RPMI7951 (cell line): ENCODE results near the gene ACSBG1. TPM values are rescaled to one million over a fixed set of nuclear protein-coding genes. Genes with fewer than 3 reads are reported as not detected.

ENCODE experiments used
- DNase-seq: peaks from one replicate; pipeline ENCODE4 v3.0.0-alpha.2; 2012; ENCODE audit warnings: low read depth
- total RNA-seq: library from RNA; depleted of rRNA; stranded (reverse); fragments of >200 nt; shearing (Covaris generic); gene quantifications from 2 replicates; pipeline ENCODE4 v1.2.3, GENCODE V29; 2014; rRNA removed

Gene ACSBG1
- total RNA-seq, 1 experiment from 2014 or later, result 0.24 TPM

DNA sequence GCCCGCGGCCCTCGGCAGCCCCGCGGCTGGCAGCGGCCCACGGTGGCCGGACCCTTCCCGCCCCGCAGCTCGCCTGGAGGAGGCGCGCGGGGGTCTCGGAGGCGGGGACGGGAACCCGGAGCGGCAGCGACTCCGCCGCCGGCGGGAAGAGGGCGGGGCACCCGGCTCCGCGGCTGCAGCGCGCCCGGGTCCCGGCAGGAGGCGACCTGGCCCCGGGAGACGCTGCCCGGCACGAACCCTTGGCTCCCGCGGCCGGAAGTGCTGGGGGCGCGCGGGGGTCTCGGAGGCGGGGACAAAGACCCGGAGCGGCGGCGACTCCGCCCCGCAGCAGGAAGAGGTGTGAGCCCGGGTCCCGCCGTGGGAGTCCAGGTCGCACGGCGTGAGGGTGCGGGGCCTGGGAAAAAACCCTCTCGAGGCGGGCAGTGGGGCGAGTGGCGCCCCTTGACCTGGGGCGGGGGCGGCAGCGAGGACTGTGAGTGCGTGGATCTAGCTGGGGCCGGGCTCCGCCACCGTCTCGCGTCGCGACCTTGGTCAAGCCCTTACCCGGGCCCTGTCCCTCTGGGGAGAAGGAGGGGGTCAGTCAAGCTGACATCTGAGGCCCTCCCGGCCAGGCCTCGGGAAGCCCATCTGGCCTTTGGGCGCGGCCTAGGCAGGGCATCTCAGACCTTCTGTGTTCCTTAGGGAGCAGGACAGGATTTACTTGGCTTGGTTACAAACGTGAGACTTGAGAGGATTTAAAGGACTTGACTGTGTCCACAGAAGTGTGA lies 102.9 kb downstream of the ACSBG1 start, which contains the start of gene CIB2:
TSS of gene CIB2 (minus strand) at position 151 of the 767 bp plus-strand sequence. CDS start 230 bp downstream, outside the sequence.
- peak; percentile 63 for DNase-seq

DNA sequence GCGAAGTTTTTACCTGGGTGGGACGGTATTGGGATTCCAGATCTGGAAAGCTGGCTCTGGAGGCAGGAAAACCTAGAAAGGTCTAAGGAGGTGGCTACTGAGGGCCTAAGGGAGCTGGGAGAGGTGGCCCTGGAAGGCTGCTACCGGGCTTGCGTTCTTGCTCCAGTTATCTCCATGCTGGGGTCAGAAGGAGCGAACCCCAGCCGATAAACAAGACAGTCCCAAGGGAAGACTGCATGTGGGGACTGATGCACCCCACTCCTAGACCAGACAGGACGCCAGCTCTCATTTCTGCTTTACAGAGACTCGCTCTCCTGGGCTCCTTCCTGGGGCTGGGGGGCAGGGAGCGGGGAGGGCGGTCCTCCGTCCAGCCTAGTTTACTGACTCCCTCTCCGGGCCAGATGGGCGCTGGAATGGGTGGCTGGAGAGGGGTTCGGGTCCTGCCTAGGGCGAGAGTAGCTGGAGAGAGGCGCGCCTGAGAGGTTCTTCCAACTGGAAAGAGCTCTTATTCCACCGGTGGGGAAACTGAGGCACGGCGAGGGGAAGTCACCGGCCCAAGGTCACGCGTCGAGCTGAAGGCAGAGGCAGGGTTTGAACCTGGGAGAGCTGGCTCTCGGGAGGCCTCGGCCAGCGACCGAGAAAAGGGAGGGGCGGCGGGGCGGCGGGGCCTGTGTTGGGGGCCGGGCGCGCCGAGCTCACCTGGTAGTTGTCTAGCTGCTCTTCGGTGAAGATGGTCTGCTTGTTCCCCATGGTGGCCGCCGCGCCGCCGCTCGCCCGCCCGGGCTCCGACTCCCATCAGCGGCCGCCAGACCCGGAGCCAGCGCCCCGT lies 103.7 kb downstream of the ACSBG1 start:
- no peak for DNase-seq

DNA sequence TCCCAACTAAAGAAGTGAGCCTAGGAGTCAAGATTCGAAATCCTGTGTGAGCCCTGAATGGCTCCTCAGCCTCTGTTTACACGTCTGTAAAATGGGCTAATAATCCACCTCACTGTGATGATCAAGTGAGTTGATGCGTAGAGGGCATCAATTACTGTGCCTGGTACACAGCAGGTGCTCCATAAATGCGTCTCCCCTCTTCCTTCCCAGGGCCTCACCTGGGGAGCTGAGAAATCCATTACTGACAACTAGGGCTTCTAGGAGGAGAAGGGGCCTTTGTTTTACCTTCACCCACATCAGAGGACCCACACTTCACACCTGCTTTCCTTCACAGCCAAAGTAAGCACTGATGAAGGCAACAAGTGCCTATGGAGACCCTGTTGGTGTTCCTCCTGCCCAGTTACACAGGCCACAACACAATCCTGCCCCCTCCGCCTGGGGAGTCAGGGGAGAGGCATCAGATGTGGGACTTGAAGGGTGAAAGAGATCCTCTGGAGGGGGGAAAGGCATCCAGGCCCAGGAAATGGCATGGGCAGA lies 104.5 kb downstream of the ACSBG1 start:
- no peak for DNase-seq

DNA sequence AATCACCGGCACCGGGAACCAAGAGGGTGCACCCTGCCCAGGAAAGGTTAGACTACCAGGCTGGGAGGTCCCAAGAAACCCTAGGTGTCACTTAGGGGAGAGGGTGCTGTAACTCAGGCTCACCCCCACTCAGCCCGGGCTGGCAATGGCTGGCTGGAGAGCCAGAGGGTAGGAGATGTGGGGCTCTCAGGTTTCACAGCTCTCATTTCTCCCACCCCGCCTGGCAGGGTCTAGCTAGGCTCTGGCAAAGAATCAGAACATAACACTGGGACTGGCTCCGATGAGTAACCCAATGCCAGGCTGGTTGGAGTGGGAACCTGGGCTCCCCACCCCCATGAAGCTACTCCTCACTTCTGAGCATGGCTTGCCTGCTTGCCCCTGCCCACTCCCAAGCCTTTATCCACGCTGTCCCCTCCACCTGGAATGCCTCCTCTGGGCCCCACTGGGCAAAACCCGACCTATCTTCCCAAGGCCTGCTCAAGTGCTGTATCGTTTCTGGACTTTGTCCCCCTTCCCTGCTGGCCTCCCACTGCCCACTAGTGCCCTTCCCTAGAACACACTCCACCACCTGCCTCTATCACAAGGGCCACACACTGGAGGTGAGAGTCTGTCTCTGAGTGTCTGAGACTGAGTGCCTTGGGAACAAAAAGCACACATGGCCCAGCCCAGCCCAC lies 105.2 kb downstream of the ACSBG1 start:
- DNase-seq, result no peak

DNA sequence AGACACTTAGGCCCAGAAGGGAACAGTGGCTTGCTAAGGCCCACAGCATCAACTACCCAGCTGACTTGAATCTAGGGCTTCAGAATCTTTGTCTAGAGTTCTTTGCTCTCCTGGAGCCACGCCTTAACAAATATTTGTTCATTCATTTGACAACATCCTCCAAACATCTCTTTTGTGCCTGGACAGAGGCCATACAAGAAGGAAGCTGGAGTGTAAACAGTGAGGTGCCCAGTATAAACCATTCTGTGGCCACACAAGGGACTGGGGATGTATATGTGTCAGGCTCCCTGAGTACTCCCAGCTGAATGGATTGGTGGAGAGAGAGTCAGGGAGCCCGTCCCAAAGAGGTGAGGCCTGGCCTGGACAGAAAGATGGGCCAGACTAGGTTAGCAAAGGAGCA lies 106.5 kb downstream of the ACSBG1 start:
- no peak for DNase-seq

DNA sequence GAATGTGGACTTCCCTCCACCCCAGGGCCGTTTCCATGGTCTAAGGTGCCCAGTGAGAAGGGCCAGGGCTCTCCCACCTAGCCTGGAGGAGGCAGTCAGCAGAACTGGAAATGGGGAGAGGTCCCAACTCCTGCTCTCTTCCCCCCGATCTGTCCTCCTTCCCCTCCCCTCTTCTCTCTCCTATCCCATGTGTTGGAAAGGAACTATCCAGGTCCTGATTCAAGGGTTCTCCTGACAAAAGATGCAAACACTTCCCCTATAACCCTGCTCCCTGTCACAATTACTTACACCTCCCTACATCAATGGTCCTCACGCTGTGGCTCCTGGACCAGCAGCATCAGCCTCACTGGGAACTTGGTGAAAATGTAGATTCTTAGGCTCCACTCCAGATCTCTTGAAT lies 109.1 kb downstream of the ACSBG1 start:
- no peak for DNase-seq

DNA sequence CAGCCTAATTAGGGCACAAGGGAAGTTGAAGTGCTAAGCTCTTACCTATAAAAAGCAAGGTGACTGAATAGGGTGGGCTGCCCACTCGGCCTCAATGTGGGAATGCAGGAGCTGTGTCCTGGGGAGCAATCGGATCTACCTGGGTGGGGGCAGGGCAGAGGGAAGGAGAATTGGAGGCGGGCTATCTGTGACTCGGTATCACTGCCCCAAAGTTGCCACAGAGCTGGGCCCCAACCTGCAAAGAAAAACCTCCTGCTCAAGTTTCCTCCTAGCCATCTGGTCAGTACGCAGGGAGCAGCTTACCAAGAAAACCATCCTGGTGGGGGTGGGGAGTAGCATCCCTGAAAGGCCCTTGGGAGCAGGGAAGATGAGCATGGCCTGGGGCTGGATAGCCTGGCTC lies 113.8 kb downstream of the ACSBG1 start:
- no peak for DNase-seq

Other genes with a start within 250 kb of the ACSBG1 start
- 13.8 and 14.5 TPM in 2 replicates for gene TBC1D2B, start 156.9 kb downstream of the ACSBG1 start, total RNA-seq
- not detected in 2 replicates for gene SH2D7, start 142.0 kb downstream of the ACSBG1 start, total RNA-seq
- gene CIB2, start 103.1 kb downstream of the ACSBG1 start, total RNA-seq, result 6.2 and 7.8 TPM in 2 replicates
- gene IDH3A, start 85.2 kb downstream of the ACSBG1 start, total RNA-seq, result 43.6 and 54.9 TPM in 2 replicates
- gene DNAJA4, start 30.0 kb upstream of the ACSBG1 start, total RNA-seq, result 0.59 and 1.6 TPM in 2 replicates
- gene SKIC8, start 65.0 kb upstream of the ACSBG1 start, total RNA-seq, result 130 and 132 TPM in 2 replicates
- gene CRABP1, start 105.8 kb upstream of the ACSBG1 start, total RNA-seq, result 0.29 TPM in 1 of 2 replicates, not detected in the other
- gene IREB2, start 203.7 kb upstream of the ACSBG1 start, total RNA-seq, result 18.2 and 24.3 TPM in 2 replicates